NCI-H526 (cell line): ENCODE results near the gene CACNA2D3.
"Not testable (repeated sequence)": the region's sequence is repeated elsewhere in the genome, so short reads cannot be mapped to it uniquely, and the experiment has no call there.

Source experiments
- DNase-seq, 2 experiments: peaks; one replicate each; lab custom pipeline; 2025; lab: John Stamatoyannopoulos, UW

CACNA2D3 gene

DNA sequence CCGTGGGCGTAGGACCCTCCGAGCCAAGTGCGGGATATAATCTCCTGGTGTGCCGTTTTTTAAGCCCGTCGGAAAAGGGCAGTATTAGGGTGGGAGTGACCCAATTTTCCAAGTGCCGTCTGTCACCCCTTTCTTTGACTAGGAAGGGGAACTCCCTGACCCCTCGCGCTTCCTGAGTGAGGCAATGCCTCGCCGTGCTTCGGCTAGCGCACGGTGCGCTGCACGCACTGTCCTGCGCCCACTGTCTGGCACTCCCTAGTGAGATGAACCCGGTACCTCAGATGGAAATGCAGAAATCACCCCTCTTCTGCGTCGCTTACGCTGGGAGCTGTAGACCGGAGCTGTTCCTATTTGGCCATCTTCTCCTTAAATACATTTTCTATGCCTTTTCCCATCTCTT lies 342.2 kb downstream of the CACNA2D3 start:
- DNase-seq: not testable (repeated sequence)

DNA sequence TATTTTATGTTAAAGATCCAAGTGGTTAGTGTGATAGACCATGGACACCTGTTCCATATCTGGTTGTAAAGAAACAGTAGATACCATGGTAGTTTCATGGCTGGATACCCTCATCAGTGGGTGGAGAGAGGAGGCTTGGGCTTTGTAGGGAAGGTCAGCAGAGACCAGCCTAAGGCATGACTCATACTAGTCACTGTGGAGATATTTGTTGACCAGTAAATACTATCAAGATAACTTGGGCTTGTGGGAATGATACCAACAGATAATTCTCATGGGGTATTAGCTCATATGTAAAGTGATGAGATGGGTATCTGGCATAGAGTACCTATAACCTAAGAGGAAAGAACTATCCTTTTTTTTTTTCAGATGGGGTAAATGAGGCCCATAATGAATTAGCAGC lies 354.5 kb downstream of the CACNA2D3 start:
- no peak for DNase-seq

DNA sequence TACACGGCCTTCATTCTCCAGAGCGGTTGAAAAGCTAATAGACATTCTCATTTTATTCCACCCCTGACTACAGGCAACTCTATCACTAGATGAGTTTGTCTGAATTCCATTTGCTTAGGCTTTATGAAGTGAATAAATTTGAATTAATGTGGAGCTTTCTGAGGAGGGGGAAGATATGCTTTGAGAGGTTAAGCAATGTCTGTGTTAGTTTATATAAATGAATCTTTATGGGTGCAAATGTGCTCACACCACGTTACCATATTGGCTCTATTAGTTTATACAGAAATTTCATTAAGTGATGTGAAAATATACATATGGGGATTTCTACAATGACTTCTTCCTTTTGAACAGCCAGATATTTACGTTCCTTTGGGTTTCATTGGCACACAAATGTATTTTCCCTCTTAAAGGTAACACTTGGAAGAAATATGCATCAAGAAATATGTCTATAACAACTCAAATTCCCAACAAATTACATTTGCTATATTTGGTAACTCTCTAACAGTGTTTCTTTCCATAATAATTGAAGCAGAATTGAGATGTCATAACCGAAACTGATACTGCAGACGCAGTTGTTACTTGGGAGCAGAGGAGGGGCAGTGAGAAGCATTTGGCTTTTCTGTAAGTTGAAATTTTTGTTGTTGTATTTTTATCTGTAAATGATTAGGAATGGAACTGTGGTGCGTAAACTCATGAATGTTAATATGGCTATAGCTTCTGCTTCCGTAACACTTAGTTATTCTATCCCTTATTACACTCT lies 359.4 kb downstream of the CACNA2D3 start:
- DNase-seq: peak in 1 of 2 experiments; percentile 16

DNA sequence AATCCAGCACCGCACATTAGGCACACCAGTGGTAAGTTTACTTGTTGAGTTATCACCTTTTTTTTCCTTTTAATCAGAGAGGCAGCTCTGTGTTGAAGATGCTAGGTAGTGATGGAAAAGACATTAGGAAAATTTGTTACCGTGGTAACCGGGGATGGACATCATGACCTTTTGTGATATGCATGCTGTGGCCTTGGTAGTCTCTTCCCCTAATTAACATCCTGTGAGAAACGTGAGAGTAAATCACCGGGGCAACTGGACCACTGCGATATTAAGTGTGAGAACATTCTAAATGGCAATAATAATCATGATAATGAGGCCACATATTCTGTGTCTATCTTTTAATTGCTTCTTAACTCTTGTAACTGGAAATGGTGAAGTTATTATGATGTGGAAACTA lies 362.0 kb downstream of the CACNA2D3 start:
- DNase-seq: no peak

DNA sequence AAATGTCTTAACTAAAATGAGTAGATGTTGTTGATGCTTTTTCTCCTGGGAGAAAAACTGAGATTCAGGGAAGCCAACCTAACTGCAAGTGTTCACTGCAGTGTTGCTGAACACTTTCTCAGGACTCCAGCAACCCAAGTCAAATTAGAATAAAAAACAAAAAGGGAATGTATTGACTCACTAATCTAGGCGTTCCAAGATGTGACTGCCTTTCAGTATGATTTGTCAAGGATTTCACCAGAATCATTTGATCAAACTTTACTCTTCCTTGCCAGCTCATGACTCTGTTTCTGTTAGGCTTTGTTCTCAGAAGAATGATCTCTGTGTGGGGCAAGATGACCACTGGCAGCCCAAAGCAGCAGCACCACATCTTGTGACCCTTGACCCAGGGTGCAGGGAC lies 364.0 kb downstream of the CACNA2D3 start:
- no peak for DNase-seq

DNA sequence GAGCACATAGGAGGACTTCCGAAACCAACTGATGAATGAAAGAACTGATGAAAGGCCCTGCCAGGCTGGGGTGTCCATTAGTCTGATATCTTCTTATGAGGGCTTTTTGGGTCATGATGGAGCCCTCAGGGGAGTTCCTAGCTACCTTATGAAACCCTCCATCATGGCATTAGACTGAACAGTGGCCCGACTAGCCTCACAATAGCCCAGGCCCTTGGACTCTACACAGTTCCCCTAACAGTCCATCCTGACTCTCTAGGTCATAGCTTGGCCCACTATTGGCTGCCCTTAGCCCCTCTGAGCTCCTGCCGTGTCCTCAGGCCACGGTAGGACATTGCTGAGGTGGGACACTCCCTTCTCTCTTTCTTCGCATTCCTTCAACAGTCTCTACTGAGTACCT lies 365.9 kb downstream of the CACNA2D3 start:
- no peak for DNase-seq

DNA sequence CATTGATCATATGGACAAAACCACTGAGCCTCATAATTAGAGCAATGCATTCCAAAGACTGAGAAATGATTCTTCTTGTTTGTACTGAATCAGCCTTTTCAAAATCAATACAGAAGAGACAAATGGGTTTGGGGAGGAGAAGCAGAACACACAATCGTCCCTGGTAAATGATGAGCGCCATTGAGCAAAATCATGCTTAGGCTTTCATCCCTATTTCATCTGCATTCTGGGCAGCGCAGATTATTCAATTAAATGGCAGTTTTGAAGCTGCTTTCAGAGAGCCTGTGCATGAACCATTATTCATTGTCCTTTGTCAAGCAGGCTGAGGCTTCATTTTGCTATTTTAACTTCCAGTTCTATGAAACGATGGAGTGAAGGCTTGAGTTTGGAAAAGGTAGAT lies 371.9 kb downstream of the CACNA2D3 start:
- no peak for DNase-seq

DNA sequence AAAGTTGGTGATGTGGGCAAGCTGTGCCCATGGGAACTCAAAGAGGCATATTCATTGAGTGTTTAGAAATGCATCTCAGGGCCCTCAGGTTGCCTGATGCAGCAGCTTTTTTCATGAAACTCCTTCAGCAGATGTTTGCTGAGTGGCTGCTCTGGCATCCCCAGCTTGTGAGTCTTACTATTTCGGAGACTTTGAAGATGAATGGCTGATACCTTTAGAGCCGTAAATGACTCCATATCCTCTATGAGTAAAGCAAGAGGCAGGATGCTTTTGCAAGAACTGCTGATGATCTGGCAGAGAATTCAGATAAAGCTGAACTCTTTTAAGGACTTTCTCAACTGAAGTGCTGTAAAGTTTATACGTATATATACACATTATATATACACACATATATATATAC lies 384.3 kb downstream of the CACNA2D3 start:
- DNase-seq: no peak

DNA sequence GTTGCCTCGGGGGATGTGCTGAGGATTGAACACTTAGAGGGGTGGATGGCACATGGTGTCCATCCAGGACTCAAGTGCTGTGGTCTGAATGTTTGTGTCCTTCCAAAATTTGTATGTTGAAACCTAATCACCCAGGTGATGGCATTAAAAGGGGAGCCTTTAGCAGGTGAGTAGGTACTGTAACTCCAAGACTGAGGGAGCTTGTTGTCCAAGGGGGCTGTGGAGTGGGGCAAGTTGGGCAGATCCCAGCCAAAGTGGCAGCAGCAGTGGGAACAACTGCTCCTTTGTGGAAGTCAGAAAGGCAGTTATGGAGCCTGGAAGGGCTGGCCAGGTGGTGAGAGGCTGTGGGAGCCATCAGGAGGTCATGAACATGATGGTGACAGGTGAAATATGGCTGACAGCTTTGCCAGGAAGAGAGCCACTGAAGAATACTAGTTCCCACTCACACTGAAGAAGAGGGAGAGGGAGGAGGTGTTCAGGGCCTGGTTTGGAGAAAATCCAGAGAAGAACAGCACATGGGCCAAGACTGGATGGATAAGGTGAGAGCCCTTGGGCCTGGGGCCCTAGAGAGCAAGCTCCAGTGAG lies 385.6 kb downstream of the CACNA2D3 start:
- DNase-seq: no peak

DNA sequence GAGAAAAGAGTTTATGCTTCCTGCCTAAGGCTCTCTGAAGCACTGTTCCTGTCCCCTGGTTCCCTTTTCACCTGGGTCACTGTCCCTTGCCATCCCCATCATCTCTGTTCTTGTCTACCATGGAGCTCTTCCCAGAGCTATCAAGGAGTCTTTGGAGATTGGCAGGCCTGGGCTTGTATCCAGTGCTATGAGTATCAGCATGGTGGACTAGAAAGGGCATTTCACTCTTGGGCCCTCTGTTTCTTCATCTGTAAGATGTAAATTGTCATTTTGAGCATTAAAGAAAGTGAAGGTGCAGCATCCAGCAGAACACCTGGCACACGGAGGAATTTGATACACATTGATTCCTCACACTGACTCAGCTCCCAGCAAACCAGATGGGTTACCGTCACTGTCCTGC lies 388.2 kb downstream of the CACNA2D3 start:
- DNase-seq: no peak

DNA sequence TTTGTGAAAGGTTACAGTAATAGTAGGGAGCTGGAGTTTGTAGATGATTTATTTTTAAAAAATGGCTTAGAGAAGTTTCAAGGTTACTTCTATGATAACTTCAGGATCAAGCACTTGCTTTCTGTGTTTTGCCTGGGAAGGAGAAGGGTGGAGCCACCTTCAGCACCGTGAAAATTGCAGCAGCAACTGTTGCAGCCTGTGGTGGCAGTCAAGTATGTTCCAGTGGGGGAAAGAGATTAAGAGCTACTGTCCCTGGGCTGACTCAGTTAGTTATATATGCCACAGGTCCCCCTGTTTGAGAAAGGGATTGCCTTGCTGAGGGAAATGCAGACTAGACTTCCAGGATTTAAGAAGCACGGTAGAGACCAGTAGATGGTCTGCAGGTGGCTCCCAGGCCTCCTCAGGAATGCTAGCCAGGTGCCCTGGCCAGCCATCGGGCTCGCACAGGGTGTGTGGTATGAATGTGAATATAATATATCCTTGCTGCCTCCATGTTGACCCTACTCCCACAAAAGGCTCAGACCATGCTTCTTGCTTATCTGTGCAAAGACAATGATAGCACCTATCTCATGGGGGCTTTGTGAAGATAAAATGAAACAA lies 389.5 kb downstream of the CACNA2D3 start:
- no peak for DNase-seq

DNA sequence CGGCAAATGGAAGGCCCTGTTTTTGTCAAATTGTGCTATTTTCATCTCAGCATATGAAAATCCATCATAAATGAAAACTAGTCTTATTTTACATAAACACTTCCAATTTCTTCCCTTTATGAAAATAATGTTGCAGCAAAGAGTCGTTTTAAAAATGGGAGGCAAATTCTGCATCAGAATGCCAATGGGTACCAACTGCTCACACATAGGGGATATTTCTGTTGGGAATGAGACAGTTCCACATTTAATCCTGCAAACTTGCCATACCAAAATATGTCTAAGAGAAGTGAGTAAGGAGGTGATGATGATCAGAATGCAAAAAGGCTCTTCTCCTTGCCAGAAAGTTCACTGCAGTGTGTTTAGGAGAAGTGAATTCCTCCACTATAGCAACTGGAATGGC lies 391.7 kb downstream of the CACNA2D3 start:
- DNase-seq: no peak

DNA sequence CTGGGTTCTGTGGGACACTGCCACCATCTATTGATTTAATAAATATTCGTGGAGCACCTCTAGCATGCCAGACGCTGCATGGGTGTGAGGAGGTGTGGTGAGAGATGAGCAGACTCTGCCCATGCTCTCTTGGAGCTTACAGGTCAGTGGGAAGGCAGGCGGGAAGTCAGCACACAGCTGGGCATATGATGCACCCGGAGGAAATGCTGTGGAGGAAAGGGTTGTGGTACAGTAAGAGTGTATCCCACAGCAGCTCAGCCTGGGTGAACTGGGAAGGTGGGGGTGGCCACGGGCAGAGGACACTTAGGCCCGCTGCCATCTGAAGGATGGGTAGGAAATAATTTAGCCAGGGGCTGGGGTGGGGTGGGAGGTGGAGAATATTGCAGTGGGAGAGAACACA lies 392.1 kb downstream of the CACNA2D3 start:
- no peak for DNase-seq

DNA sequence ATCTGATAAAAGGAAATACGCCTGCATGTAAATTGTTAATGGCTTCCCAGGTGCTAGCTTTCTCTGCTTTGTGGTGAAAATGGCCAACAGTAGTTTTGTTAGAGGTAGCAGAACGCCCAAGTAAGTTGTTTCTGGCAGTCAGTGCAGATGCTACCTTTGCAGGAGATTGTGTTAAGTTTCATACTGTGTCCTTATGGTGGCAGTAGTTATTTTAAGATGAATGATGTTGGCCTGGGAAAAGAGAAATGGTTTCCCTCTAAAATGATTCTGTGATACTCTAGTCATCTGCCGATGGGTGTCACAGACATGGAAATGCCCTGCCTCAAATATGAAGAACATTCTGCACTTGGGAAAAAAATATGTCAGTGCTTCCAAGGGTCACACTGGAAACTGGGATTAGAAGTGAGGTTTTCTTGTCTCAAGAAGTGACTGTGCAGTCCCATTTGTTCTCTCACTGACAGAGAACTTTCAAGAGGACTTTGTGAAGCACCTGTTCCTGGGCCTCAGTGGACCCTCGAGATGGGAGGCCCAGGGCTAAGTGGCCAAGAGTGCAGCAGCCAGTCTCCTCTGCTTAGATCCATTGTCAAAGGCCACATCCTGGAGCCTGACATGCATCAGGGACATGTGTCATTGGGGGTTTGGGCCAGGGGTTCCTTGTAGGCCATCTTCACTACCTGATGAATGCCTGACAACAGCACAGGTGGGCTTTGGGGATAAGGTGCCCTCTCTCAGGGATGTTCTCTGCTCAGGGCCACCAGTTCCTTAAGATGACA lies 393.3 kb downstream of the CACNA2D3 start:
- DNase-seq: no peak

DNA sequence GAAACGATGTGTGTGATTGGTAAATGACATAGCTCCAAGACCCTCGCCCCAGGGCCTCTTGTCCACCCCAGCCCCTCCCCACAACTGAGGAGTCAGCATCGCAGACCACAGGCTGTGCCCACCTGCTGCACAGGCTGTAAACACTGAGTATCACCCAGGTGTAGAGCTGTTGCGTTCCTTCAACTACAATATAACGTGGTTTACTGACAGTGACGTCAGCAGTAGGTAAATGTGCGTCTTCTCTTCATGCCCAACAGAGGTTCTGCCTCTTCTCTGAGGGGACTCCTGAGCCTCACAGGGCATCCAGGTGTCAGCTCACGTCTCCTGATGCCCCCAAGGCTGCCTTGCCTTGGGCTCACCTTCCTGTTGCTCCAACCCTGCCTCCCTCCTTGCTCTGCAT lies 395.1 kb downstream of the CACNA2D3 start:
- DNase-seq: no peak

DNA sequence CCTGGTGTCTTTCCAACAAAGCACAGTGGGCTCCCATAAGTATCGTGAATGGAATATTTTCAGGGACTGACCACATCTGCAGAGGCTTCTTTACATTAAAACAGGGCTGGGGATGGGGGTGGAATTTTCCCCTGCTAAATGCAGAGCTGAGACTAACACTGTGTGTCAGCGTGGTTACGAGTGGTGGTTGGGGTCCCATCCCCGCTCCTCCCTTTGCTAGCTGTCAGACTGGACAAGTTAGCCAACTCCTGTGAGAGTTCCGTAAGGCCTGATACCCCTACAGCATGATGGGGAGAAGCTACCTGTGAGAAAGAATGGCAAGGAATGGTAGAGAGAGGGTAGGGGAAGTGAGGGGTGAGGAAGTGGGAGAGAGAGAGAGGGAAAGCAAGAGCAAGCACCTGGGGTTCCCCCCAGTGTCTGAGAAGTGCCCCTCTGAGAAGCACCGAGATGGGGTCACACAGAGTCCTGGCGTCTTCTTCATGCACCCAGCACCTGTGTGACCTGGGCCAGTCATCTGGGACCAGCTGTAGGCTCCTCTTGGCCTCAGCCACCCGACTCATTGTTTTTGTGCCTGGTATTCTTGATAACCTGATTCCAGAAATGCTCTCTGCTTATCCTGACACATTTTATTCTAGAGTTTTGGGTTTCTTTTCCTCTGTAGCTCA lies 395.8 kb downstream of the CACNA2D3 start:
- no peak for DNase-seq

DNA sequence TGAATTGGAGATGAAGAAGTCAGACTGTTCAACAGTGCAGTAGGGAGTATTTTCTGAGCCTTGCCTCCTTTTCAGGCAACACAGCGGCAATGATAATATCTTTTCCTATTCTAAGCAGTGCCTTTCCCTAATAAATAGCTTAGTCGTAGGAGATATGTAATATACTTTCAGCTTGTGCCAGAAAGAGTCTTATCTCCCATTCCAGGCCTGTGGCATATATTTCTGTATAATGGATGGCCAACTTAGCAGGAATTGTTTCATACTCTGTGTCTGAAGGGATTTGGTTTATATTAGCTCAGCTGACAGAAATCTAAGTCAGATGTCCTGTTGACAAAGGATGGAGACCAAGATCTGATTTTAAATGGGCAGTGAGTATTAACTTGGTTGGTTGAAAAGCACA lies 397.1 kb downstream of the CACNA2D3 start:
- DNase-seq: no peak

DNA sequence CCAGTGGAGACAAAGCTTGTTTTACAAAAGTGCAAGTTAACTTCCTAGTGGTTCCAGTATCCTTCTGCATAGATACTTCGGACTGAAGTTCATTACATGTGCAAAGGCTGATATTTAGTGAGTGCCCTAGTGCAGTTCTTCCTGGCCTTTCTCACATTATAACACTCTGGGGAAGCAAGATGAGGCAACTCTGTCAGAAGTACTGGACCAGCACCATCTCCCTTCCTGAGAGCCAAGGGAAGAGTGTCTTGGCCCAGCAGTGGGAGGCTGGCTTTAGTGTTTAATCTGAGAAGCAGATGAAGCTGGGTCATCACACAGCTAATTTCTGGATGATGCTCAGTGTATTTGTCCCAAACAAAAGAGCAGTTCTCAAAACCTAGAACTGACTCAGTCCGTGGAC lies 397.7 kb downstream of the CACNA2D3 start:
- DNase-seq: no peak

DNA sequence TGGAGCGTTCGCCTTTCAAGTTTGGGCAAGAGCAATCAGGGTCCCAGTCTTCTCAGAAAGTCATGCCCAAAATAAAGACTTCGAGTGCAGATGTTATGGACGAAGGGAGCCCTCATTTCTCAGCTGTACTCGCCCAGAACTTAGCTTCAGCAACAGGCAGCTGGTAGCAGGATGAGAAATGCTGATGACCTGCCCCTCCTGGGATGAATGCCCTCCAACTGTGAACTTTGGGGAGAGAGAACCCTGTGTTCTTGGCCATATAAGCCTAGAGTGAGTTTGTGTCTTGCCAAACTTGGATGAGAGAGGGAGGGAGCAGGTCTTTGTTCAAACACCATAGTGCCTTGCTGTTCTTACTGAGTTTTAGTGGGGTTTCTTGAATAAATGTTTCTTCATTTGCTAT lies 405.2 kb downstream of the CACNA2D3 start:
- DNase-seq: no peak

DNA sequence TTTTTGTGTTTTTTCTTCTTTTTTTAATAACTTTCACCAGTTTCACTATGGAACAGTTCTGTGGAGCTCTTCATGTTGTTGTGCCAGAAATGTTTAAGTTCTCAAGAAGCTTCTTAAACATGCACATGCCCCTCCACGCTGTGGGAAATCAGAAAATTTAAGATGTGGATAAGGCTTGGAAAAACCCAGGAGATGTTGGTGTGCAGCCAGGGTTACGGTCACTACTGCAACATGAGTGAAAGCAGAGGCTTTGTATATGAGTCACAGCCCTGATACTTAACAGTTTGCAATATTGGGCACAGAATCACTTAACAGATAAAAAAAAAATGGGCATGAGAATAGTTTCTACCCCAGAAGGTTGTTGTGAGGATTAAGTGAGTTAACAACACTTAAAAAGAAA lies 405.6 kb downstream of the CACNA2D3 start:
- no peak for DNase-seq

DNA sequence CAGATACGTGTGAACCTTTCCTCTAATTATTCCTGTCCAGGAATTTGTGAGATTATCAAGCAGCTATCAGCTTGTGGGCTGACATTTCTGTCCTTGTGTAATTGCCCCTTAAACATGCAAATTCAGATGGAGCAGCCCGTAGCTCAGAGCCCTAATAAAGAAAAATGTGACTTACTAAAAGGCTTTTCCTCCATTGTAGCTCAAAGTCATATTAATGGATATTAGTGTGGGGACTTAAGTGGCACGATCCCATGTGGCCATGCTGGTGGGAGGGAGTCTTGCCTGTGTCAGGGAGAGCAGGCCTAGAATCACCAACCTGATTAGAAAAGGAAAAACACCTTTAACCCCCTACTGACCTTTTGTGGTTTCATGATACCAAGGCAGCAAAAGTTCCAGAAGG lies 406.3 kb downstream of the CACNA2D3 start:
- DNase-seq: no peak

DNA sequence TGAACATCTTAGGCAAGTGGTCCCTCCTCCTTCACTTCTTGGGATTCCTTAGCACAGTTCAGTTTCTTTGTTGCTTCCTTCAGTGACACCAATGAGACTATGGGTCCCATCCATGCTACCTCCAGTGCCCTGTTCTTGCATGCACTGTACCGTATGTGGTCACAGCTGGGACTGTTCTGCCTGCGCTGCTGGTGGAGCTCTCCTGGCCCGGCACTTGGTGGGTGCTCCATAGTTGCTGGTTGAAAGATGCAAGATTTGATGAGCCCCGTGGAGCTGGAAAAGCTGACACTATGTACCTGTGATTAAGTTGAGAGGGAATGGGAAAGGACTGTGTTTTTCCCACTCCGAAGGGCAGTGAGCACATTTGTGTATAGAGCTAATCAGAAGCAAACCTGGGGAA lies 407.7 kb downstream of the CACNA2D3 start:
- DNase-seq: no peak
